GM03348 (cell line): ENCODE measurements around the gene TRIM43B.
"Not testable (repeated sequence)": the region's sequence is repeated elsewhere in the genome, so short reads cannot be mapped to it uniquely, and the experiment has no call there.

Source experiments
- DNase-seq: peaks from one replicate; pipeline ENCODE4 v3.0.0; 2012; ENCODE audit warnings: low spot score

The TRIM43B gene

DNA sequence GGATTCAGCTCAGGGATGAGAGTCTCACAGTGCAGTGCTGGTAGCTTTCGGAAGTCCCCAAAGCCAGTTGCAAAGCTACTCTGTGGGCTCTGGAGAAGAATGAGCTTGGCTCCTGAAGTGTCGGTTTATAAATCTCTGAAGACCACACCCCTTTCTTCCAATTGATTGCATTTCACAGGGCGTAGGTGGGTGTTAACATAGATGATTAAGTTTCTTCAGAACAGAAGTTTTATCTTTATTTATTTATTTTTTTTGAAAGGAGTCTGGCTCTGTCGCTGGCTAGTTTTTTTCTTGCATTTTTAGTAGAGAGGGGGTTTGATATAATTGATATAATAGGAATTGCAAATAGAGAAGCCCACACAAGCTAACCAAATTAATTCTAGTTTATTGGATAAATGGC is at the start of gene TRIM43B:
TRIM43B (minus strand) TSS at position 101 of the 400 bp plus-strand sequence. CDS start 2,040 bp downstream, outside the sequence.
- not testable (repeated sequence) for DNase-seq

DNA sequence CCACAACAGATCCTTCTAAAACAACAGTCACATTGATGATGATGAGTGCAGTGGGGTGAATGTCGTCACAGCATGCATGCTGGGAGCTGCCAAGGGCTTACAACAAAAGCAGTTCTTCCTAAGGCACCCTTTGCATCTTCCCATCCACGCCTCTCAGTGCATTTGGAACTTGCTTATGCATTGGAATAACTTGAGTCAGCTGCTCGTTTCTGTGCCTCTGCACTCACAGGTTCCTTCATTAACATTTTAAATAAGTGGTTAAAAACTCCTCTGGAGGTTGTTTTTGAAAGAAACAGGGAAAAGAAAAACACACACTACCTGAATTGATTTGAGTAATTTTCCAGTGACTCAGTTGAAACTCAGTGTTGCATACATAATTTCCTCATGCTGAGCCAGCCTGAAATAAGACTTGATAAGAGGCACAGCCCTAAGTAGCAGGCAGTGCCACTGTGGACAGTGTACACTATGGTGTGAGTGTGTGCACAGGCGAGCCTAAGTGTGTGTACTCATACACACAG is 46.8 kb upstream of the TRIM43B start:
- DNase-seq = no peak

- peak; percentile 49 for DNase-seq
These were observed 46.2 kb upstream of the TRIM43B start for GRCh38 chr2:95530734-95531133.

- DNase-seq = peak; percentile 86
These were observed 42.1 kb upstream of the TRIM43B start for GRCh38 chr2:95526360-95527341.

- peak; percentile 13 for DNase-seq
These were observed 40.9 kb upstream of the TRIM43B start for GRCh38 chr2:95525294-95526035.

GRCh38 chr2:95524195-95524594 is 39.6 kb upstream of the TRIM43B start:
- DNase-seq = no peak

DNA sequence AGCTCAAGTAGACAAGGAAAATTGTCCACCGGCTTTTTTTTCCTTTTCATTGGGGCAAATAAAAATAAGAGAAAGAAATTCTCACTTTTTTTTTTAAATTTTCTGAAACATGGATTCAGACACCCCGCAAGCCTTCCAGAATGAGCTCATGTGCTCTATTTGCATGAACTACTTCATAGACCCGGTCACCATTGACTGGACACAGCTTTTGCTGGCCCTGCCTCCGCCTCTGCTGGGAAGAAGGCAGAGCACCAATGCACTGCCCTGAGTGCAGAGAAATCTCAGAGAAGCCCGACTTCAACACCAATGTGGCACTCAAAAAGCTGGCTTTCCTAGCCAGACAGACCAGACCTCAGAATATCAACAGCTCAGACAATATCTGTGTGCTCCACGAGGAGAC is 30.2 kb upstream of the TRIM43B start:
- no peak for DNase-seq

DNA sequence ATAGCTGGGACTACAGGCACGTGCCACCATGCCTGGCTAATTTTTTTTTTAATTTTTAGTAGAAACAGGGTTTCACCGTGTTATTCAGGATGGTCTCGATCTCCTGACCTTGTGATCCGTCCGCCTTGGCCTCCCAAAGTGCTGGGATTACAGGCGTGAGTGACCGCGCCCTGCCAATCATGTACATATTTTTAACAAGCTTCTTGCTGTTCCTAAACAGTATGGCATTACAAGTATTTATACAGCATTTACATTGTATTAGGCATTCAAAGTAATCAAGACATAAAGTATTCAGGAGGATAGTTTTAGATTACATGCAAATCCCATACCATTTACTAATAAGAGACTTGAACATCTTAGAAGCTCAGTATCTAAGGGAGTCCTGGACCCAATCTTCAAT is 29.7 kb upstream of the TRIM43B start:
- DNase-seq = not testable (repeated sequence)

DNA sequence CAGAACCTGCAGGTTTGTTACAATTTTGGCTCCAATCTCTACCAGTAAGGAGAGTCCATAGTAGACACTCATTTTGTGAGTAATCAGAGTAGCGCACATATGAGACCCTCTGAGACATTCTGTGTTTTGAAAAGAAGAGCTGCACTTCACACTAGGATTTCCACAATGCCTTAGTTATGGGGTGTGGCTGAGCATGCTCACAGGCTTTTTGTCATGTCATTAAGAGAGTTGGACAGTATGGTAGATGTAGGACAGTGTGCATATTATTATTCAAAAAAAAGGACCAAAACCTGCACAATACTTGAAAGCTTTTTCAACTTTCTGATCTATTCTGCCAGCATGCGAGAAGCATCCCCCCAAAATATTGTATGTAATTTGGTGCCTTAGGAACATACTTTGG is 24.9 kb upstream of the TRIM43B start:
- no peak for DNase-seq

- DNase-seq = no peak
These were observed 20.7 kb upstream of the TRIM43B start for GRCh38 chr2:95505222-95505621.

DNA sequence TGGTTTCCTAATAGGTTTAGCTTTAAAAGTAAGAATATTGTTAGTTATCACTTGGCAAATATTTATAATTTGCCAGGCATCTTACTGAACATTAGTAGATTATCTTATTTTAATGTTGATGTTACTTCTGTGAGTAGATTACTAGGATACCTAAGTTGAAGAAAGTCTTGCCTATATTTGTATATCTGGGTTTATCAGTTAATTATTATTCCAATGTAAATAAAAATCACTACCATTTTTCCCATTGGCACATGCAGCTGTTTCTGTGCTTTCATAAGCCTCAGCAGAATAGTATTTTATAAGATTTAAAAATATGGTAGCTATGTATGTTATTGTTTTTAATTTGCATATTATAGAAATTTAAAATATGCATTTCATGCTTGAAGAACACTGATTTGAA is 16.3 kb upstream of the TRIM43B start:
- DNase-seq = no peak

DNA sequence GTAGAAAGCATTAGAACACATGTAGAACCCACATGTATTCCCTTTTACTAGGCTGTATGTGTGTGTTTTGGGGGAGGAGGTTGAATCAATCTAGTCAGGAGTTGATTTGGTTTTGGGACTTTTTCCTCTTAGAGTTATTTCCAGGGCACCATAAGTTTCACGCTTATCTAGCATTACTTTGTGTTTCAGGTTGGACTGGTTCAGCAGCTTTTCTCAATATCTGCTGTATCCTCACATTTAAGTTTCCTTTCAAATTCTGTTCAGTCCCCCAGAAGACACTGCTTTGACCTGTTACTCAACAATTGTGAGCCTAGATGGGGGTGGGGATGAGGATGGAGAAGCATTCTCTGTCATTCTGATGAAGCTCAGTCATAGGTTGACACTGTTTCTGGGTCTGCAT is 7.5 kb upstream of the TRIM43B start:
- not testable (repeated sequence) for DNase-seq

GRCh38 chr2:95475025-95475424 is 9.5 kb downstream of the TRIM43B start:
- DNase-seq = not testable (repeated sequence)

- DNase-seq = not testable (repeated sequence)
These were observed 16.6 kb downstream of the TRIM43B start for GRCh38 chr2:95467984-95468383.

- DNase-seq = not testable (repeated sequence)
These were observed 18.0 kb downstream of the TRIM43B start for GRCh38 chr2:95466572-95466971.

GRCh38 chr2:95463292-95463691 is 21.3 kb downstream of the TRIM43B start:
- DNase-seq = not testable (repeated sequence)

- not testable (repeated sequence) for DNase-seq
These were observed 39.2 kb downstream of the TRIM43B start for GRCh38 chr2:95445317-95445716.

GRCh38 chr2:95442474-95443099 is 42.0 kb downstream of the TRIM43B start:
- not testable (repeated sequence) for DNase-seq

DNA sequence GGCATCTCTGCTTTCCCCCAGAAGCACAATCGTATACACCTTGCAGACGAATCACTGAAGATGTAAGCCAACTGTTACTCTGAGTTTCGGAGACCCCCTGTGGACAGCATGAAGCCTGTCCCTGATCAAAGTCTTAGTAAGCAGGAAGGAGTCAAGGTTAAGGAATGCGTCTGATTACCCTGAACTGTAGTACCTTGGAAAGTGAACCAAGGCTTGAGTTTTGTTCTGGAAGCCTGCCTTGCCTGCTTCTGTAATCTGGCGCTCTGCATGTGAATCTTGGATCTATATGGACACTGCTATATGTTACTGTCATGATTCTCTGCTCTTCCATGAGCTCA is 48.7 kb downstream of the TRIM43B start:
- not testable (repeated sequence) for DNase-seq

DNA sequence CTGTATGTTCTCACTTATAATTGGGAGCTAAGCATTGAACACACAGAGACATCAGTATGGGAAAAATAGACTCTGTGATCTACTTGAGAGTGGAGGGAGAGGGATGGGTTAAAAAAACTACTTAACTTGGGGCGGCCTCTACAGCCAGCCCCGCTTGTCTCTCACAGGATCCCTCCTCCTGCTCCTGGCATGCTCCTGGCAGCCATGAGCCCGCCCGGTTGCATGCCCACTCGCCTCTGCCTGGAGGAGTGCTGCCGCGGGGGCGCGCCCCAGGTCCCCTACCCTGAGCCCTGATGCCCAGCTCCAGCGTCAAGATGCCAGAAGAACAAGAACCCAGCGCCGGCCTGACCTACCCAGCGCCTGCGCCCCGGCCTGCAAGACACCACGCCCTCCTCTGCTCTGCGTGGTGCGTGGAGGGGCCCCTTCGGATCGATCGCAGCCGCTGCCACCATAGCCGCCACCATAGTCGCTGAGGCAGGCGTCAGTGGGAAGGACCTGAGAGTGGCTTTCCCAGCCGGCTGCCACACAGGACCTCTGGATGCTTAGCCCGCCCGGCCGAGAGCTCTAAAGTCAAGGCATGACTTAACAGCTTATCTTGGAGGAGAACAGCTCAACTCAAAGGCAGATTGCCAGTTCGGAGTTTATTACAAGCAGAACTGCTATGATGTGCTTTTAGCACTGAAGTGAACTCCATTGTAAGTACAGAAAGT is 49.2 kb downstream of the TRIM43B start:
- DNase-seq = not testable (repeated sequence)

DNA sequence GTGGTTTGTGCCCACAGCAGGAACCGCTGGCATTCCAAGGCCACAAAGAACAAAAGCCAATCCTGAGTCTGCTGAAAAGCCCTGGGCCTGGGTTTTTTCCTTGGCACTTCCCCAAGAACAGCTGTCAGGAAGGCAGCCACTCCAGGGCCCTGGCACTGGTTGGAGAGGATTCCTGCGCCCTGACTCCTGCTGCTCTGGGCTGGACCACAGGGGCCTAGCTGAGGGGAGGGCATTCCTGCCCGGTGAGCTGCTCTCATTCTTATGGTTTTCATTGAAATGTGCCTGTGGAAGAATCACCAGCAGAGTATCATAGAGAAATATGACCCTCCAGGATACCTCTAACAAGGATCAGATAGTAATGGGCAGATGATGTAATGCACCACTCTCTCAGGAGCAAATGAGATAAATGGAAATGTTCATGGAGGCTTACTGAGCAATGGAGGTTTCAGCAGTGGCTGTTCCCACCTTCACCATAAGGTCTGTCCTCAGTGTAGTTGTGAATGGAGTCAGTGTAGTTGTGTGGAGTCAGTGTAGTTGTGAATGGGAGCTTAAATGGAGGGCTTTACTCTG is 50.0 kb downstream of the TRIM43B start:
- not testable (repeated sequence) for DNase-seq
